ENCODE results near the gene SNX12.

Gene SNX12

DNA sequence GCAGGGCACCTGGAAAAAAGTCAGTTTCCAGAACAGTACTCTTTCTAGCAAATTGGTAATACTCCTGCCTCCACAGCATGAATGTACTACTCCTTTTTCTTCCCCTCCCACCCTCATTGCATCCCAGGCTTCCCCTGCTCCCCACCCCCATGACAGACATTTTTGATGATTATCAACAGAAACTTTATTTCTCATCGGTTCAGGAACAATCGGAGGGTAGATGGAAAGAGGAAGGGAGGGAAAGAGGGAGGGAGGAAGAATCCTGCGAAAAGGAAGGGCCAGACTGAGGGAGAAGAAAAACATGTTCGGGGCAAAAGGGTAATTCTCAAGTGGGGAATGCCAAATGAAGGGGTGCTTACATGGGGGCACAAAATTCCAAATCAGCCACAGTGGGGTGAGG is 39.1 kb upstream of the SNX12 start:
- H3K4me3 ChIP-seq (replicated peaks; ENCODE audit: low read depth, low read length), result no peak overlapping the region
- TF ChIP-seq, protein P1, sequence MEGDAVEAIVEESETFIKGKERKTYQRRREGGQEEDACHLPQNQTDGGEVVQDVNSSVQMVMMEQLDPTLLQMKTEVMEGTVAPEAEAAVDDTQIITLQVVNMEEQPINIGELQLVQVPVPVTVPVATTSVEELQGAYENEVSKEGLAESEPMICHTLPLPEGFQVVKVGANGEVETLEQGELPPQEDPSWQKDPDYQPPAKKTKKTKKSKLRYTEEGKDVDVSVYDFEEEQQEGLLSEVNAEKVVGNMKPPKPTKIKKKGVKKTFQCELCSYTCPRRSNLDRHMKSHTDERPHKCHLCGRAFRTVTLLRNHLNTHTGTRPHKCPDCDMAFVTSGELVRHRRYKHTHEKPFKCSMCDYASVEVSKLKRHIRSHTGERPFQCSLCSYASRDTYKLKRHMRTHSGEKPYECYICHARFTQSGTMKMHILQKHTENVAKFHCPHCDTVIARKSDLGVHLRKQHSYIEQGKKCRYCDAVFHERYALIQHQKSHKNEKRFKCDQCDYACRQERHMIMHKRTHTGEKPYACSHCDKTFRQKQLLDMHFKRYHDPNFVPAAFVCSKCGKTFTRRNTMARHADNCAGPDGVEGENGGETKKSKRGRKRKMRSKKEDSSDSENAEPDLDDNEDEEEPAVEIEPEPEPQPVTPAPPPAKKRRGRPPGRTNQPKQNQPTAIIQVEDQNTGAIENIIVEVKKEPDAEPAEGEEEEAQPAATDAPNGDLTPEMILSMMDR (IDR thresholded peaks at IDR 0.05; ENCODE audit: low read length, missing control alignments), result no peak
- DNase-seq (ENCODE audit: low read depth), result no peak

DNA sequence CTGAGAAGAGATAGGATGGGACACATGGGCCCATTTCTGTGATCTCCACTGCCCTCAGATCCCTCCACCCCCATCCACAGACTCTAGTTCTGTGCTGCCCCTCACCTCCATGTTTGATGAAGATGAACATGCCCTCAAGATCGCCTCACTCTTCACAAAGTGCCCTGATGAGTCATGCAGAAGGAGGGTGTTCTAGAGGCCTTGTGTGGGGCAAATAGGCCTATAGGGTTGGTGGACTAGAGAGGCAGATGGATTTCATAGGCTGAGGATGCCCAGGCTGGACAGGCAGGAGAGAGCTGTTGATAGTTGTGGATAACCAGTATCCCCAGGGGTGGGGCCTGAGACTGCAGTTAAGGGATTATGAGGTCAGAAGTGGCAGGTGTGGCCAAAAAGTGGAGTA is 38.3 kb upstream of the SNX12 start, which contains the start of gene CXorf65:
TSS of gene CXorf65 (minus strand) at position 314 of the 400 bp plus-strand sequence. CDS start at position 130, 184 bp downstream.
- H3K4me3 ChIP-seq (replicated peaks; ENCODE audit: low read depth, low read length), result no peak within 1 kb of the TSS

DNA sequence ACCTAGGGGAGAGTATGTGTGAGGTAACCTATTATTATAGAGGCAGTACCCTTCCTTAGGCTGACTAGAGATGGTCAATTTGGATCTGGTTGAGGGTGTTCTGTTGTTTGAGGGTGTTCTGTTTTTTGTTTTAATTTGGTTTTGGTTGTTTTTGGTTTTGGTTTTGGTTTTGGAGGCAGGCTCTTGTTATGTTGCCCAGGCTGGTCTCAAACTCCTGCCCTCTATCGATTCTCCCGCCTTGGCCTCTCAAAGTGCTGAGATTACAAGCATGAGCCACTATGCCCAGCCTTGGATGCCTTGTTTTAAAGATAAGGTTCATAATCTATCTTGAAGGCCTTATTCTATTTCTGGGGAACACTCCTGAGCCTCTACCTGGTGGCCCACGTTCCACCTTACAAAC is 37.5 kb upstream of the SNX12 start:
- H3K4me3 ChIP-seq (replicated peaks; ENCODE audit: low read depth, low read length), result no peak overlapping the region
- no peak for DNase-seq (ENCODE audit: low read depth)
- TF ChIP-seq, protein P1 (IDR thresholded peaks at IDR 0.05; ENCODE audit: low read length, missing control alignments), result no peak

More for the DNA sequence above, 38.3 kb upstream of the SNX12 start, which contains the start of gene CXorf65:
- DNase-seq (ENCODE audit: low read depth), result no peak
- TF ChIP-seq, protein P1 (IDR thresholded peaks at IDR 0.05; ENCODE audit: low read length, missing control alignments), result no peak

DNA sequence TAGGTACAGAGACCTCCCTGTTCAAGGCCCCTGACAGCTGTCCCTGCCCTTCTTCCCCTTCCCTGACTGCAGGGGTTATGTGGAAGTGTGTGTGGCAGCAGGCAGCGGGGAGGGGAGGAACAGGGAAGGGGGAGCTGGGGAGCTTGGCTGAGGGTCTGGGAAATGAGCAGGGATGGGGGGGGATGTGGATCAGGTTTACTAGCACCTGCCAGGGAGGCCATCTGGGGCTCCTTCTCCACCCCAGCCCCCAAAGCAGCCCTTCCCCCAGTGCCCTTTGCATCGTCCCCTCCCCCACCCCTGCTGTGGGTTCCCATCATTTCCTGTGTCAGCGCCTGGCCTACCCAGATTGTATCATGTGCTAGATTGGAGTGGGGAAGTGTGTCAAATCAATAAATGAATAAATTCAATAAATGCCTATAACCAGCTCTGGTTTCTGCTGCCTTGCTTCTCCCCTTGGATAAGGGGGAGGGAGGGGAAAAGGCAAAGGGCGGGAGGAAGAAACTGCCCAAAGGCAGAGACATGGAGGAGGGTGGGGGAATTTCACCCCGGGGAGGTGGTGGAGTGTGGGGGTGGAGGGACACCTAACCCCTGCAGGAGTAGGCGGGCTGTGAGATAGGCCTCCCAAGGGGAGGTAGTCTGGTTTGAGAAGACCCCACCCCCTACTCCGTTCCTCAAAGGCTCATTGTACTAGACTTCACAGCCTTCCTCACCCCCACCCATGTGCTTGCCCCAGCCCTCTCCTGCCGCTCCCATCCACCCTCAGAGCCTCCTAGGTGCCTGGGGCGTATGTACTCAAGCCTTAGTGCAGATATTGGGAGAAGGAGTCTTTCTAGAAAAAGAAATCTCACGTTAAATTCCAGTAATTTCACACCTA is 35.2 kb upstream of the SNX12 start:
- no peak for DNase-seq (ENCODE audit: low read depth)
- no peak overlapping the region for H3K4me3 ChIP-seq (replicated peaks; ENCODE audit: low read depth, low read length)

DNA sequence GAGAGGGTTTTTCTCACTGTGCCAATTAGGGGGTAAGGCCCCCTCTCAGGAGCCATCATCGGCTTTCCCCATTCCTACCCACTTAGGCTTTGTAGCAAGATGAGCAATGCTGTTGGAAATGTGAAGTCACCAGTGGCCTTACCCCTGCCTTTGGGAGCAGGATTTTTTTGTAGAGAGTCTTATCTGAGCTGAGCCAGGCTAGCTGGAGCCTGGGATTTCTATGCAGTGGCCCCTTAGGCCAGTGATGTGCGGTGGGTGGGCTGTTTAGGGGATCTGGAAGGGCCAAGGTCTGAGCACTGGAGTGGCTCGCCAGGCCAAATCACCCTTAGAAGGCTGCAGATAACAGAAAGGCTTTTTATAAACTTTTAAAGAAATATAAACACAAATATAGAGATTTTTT is 34.2 kb upstream of the SNX12 start:
- no peak for DNase-seq (ENCODE audit: low read depth)
- no peak overlapping the region for H3K4me3 ChIP-seq (replicated peaks; ENCODE audit: low read depth, low read length)
- TF ChIP-seq, protein P1 (IDR thresholded peaks at IDR 0.05; ENCODE audit: low read length, missing control alignments), result no peak

More for the DNA sequence above, 35.2 kb upstream of the SNX12 start:
- TF ChIP-seq, protein P1 (IDR thresholded peaks at IDR 0.05; ENCODE audit: low read length, missing control alignments), result no peak

DNA sequence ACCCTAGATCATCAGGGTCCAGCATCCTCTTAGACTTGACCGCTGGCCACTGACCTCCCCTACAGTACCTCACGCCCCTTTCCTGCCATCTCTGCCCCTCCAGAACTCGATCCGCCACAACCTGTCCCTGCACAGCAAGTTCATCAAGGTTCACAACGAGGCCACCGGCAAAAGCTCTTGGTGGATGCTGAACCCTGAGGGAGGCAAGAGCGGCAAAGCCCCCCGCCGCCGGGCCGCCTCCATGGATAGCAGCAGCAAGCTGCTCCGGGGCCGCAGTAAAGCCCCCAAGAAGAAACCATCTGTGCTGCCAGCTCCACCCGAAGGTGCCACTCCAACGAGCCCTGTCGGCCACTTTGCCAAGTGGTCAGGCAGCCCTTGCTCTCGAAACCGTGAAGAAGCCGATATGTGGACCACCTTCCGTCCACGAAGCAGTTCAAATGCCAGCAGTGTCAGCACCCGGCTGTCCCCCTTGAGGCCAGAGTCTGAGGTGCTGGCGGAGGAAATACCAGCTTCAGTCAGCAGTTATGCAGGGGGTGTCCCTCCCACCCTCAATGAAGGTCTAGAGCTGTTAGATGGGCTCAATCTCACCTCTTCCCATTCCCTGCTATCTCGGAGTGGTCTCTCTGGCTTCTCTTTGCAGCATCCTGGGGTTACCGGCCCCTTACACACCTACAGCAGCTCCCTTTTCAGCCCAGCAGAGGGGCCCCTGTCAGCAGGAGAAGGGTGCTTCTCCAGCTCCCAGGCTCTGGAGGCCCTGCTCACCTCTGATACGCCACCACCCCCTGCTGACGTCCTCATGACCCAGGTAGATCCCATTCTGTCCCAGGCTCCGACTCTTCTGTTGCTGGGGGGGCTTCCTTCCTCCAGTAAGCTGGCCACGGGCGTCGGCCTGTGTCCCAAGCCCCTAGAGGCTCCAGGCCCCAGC is 32.7 kb upstream of the SNX12 start:
- H3K4me3 ChIP-seq (replicated peaks; ENCODE audit: low read depth, low read length), result no peak overlapping the region
- no peak for DNase-seq (ENCODE audit: low read depth)
- TF ChIP-seq, protein P1 (IDR thresholded peaks at IDR 0.05; ENCODE audit: low read length, missing control alignments), result no peak
